Ishikawa (cell line): Measurements from ENCODE around the gene TMEM150B.

Experiments
- CEBPB ChIP-seq: IDR thresholded peaks from 2 replicates; pipeline ENCODE4 v1.6.1; 2012
- CREB1 ChIP-seq: IDR thresholded peaks from 2 replicates; pipeline ENCODE4 v1.6.1; 2012; ENCODE audit warnings: low read depth
- EGR1 ChIP-seq: IDR thresholded peaks from 2 replicates; pipeline ENCODE4 v1.6.1; 2012
- EP300 ChIP-seq: IDR thresholded peaks from 2 replicates; pipeline ENCODE4 v1.6.1; 2012; ENCODE audit warnings: borderline replicate concordance
- FOXM1 ChIP-seq: IDR thresholded peaks from 2 replicates; pipeline ENCODE4 v1.6.1; 2012; ENCODE audit warnings: low read depth, borderline replicate concordance
- MAX ChIP-seq: IDR thresholded peaks from 2 replicates; pipeline ENCODE4 v1.6.1; 2012
- NFIC ChIP-seq: IDR thresholded peaks from 2 replicates; pipeline ENCODE4 v1.6.1; 2012
- RAD21 ChIP-seq: IDR thresholded peaks from 2 replicates; pipeline ENCODE4 v1.6.1; 2012; ENCODE audit warnings: low read depth
- REST ChIP-seq: IDR thresholded peaks from 2 replicates; pipeline ENCODE4 v1.6.1; 2012; ENCODE audit warnings: low read depth, mild to moderate bottlenecking
- TAF1 ChIP-seq: IDR thresholded peaks from 2 replicates; pipeline ENCODE4 v1.6.1; 2012; ENCODE audit warnings: low read depth, mild to moderate bottlenecking
- TCF12 ChIP-seq: IDR thresholded peaks from 2 replicates; pipeline ENCODE4 v1.6.1; 2012; ENCODE audit warnings: low read depth
- TEAD4 ChIP-seq: IDR thresholded peaks from 2 replicates; pipeline ENCODE4 v1.6.1; 2012
- USF1 ChIP-seq: IDR thresholded peaks from 2 replicates; pipeline ENCODE4 v1.6.1; 2012
- YY1 ChIP-seq: IDR thresholded peaks from 2 replicates; pipeline ENCODE4 v1.6.1; 2012; ENCODE audit warnings: low read depth
- ZBTB7A ChIP-seq: IDR thresholded peaks from 2 replicates; pipeline ENCODE4 v1.6.1; 2012; ENCODE audit warnings: low read depth

TMEM150B gene

GRCh38 chr19:55279340-55279739 lies 45.8 kb downstream of the TMEM150B start:
- TF ChIP-seq USF1 (no peak), TEAD4 (no peak), TAF1 (no peak), TCF12 (no peak), RAD21 (no peak), EP300 (no peak), ZBTB7A (no peak), CREB1 (no peak), NFIC (no peak), YY1 (no peak), MAX (no peak), FOXM1 (no peak), REST (no peak), EGR1 (no peak), CEBPB (no peak)

- no peak for TF ChIP-seq RAD21
- no peak for TF ChIP-seq TEAD4
- TF ChIP-seq TAF1, result no peak
- TF ChIP-seq CEBPB, result no peak
- no peak for TF ChIP-seq MAX
- no peak for TF ChIP-seq USF1
- TF ChIP-seq YY1, result no peak
- no peak for TF ChIP-seq TCF12
- no peak for TF ChIP-seq ZBTB7A
- no peak for TF ChIP-seq FOXM1
These were observed 46.6 kb downstream of the TMEM150B start for GRCh38 chr19:55278391-55279135.

- no peak for TF ChIP-seq NFIC
- no peak for TF ChIP-seq USF1
- no peak for TF ChIP-seq REST
- TF ChIP-seq TEAD4, result no peak
- TF ChIP-seq RAD21, result no peak
- TF ChIP-seq TCF12, result no peak
- no peak for TF ChIP-seq YY1
- no peak for TF ChIP-seq ZBTB7A
These were observed 47.6 kb downstream of the TMEM150B start for GRCh38 chr19:55277494-55277893.

- TF ChIP-seq USF1 (no peak), TAF1 (no peak), CEBPB (no peak), RAD21 (no peak), YY1 (no peak), EP300 (no peak), TEAD4 (no peak), MAX (no peak), FOXM1 (no peak), TCF12 (no peak), REST (no peak), ZBTB7A (no peak)
These were observed 48.3 kb downstream of the TMEM150B start for GRCh38 chr19:55276720-55277430.
